ENCODE data around the gene CARD11.

CARD11 gene

GRCh38 chr7:2980401-2981102, 63.1 kb downstream of the CARD11 start:
- no peaks in the 10 kb centered on the region for H3K36me3 ChIP-seq (ENCODE audit: insufficient read depth)
- H3K27ac ChIP-seq: no peak overlapping the region
- no peak overlapping the region for H2AFZ ChIP-seq (ENCODE audit: low read depth)
- TF ChIP-seq CTCF (conservative IDR thresholded peaks at IDR 0.05; ENCODE audit: low read depth, low read length): no peak
- H3K4me1 ChIP-seq (ENCODE audit: low read depth, poor library complexity, severe bottlenecking): peaks cover 25% of the 10 kb centered on the region
- no peak overlapping the region for H3K4me3 ChIP-seq (IDR thresholded peaks at IDR 0.05; ENCODE audit: insufficient read depth, low read depth, low read length)
- no peak overlapping the region for H3K4me2 ChIP-seq
- no peaks in the 10 kb centered on the region for H4K20me1 ChIP-seq (ENCODE audit: insufficient read depth)
- H3K27me3 ChIP-seq (ENCODE audit: insufficient read depth, low read depth): no peaks in the 10 kb centered on the region
- no peak overlapping the region for H3K9ac ChIP-seq
- H3K79me2 ChIP-seq (ENCODE audit: insufficient read depth, low read depth): no peaks in the 10 kb centered on the region

- Histone ChIP-seq H3K4me3 (IDR thresholded peaks at IDR 0.05; ENCODE audit: insufficient read depth, low read depth, low read length) (no peak overlapping the region), H3K4me1 (ENCODE audit: low read depth, poor library complexity, severe bottlenecking) (peaks cover 25% of the 10 kb centered on the region), H3K79me2 (ENCODE audit: insufficient read depth, low read depth) (no peaks in the 10 kb centered on the region), H2AFZ (ENCODE audit: low read depth) (no peak overlapping the region), H3K27me3 (ENCODE audit: insufficient read depth, low read depth) (no peaks in the 10 kb centered on the region), H4K20me1 (ENCODE audit: insufficient read depth) (no peaks in the 10 kb centered on the region), H3K4me2 (peak overlapping the region; percentile 59; the same call in 1 of the 2 replicates), H3K27ac (no peak overlapping the region), H3K9ac (no peak overlapping the region), H3K36me3 (ENCODE audit: insufficient read depth) (no peaks in the 10 kb centered on the region)
- TF ChIP-seq CTCF (conservative IDR thresholded peaks at IDR 0.05; ENCODE audit: low read depth, low read length): no peak
Observed at GRCh38 chr7:2979951-2980350, 63.7 kb downstream of the CARD11 start.

GRCh38 chr7:2979201-2979631, 64.5 kb downstream of the CARD11 start:
- Histone ChIP-seq H3K4me2 (peak overlapping the region; percentile 59), H3K27ac (peak overlapping the region; percentile 87; the same call in 1 of the 2 replicates), H3K4me1 (ENCODE audit: low read depth, poor library complexity, severe bottlenecking) (peaks cover 25% of the 10 kb centered on the region)

GRCh38 chr7:2978408-2978807, 65.3 kb downstream of the CARD11 start:
- Histone ChIP-seq H3K27me3 (ENCODE audit: insufficient read depth, low read depth) (no peaks in the 10 kb centered on the region), H3K4me3 (IDR thresholded peaks at IDR 0.05; ENCODE audit: insufficient read depth, low read depth, low read length) (no peak overlapping the region), H2AFZ (ENCODE audit: low read depth) (peak overlapping the region; percentile 67; the same call in 1 of the 2 replicates), H3K27ac (peak overlapping the region; percentile 87), H3K9ac (peak overlapping the region; percentile 49; the same call in 1 of the 2 replicates), H4K20me1 (ENCODE audit: insufficient read depth) (no peaks in the 10 kb centered on the region), H3K79me2 (ENCODE audit: insufficient read depth, low read depth) (no peaks in the 10 kb centered on the region), H3K4me1 (ENCODE audit: low read depth, poor library complexity, severe bottlenecking) (peaks cover 25% of the 10 kb centered on the region), H3K4me2 (peak overlapping the region; percentile 71), H3K36me3 (ENCODE audit: insufficient read depth) (no peaks in the 10 kb centered on the region)
- no peak for TF ChIP-seq CTCF (conservative IDR thresholded peaks at IDR 0.05; ENCODE audit: low read depth, low read length)

More at GRCh38 chr7:2979201-2979631, 64.5 kb downstream of the CARD11 start:
- H3K79me2 ChIP-seq (ENCODE audit: insufficient read depth, low read depth): no peaks in the 10 kb centered on the region
- H3K9ac ChIP-seq: peak overlapping the region; percentile 49; the same call in 1 of the 2 replicates
- peak overlapping the region; percentile 67; the same call in 1 of the 2 replicates for H2AFZ ChIP-seq (ENCODE audit: low read depth)
- H4K20me1 ChIP-seq (ENCODE audit: insufficient read depth): no peaks in the 10 kb centered on the region
- H3K27me3 ChIP-seq (ENCODE audit: insufficient read depth, low read depth): no peaks in the 10 kb centered on the region
- H3K36me3 ChIP-seq (ENCODE audit: insufficient read depth): no peaks in the 10 kb centered on the region
- no peak overlapping the region for H3K4me3 ChIP-seq (IDR thresholded peaks at IDR 0.05; ENCODE audit: insufficient read depth, low read depth, low read length)
- TF ChIP-seq CTCF (conservative IDR thresholded peaks at IDR 0.05; ENCODE audit: low read depth, low read length): no peak

Measured in KMS-11 (cell line).